ENCODE data around the gene SYT11. TPM values are rescaled to one million over a fixed set of nuclear protein-coding genes. Genes with fewer than 3 reads are reported as not detected.
"Not testable (repeated sequence)": the region's sequence is repeated elsewhere in the genome, so short reads cannot be mapped to it uniquely, and the experiment has no call there.

Gene SYT11, protein sequence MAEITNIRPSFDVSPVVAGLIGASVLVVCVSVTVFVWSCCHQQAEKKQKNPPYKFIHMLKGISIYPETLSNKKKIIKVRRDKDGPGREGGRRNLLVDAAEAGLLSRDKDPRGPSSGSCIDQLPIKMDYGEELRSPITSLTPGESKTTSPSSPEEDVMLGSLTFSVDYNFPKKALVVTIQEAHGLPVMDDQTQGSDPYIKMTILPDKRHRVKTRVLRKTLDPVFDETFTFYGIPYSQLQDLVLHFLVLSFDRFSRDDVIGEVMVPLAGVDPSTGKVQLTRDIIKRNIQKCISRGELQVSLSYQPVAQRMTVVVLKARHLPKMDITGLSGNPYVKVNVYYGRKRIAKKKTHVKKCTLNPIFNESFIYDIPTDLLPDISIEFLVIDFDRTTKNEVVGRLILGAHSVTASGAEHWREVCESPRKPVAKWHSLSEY
- total RNA-seq = 10.4 TPM

DNA sequence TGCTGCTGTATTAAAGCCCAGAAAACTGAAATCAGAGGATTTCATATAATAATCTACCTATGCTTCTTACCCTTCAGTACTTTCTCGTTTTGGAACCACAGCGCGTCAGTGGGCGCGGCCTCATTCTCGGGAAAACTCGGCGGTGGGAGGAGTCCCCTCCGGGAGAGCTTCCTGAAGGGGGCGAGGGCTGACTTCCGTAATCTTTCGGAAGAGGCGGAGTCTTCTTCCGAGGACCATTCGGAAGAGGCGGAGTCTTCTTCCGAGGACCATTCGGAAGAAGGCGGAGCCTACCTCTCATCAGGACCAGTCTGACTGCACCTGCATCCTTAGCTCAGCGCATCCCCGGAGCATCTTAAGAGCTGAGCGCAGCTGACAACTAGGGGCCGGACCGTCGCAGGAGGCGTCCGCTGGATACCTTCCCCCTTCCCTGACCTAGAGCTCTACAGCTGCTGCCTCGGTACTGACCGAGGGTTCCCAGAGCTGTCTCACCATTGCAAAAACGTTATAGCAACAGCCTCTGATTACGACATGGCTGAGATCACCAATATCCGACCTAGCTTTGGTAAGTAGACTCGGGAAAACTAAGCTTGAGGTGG, at the start of gene SYT11:
SYT11 (plus strand) TSS at position 334 of the 596 bp plus-strand sequence; CDS start at position 529, 195 bp downstream.
- no peaks in the 10 kb centered on the region for H3K9me3 ChIP-seq (ENCODE audit: control insufficient read depth in 3 of 3, low read length in 3 of 3)
- H3K36me3 ChIP-seq (ENCODE audit: control insufficient read depth in 3 of 3, insufficient read depth in 3 of 3, low read length in 3 of 3) = peaks cover 2 to 6% (median 6%) of the 10 kb centered on the region in 3 donors
- H3K9ac ChIP-seq (ENCODE audit: low read depth in 1 of 3, low read length in 3 of 3) = peak within 1 kb of the TSS; percentile 60 to 81 (median 79)
- peak within 1 kb of the TSS; percentile 82 for H3K27ac ChIP-seq (ENCODE audit: low read depth, low read length)
- H3K4me3 ChIP-seq (ENCODE audit: low read length in 3 of 3) = peak within 1 kb of the TSS; percentile 62 to 80 (median 78)
- peaks cover 18 to 29% (median 25%) of the 10 kb centered on the region in 3 donors for H3K4me1 ChIP-seq (ENCODE audit: control insufficient read depth in 3 of 3, insufficient read depth in 3 of 3, low read length in 3 of 3)
- no peaks in the 10 kb centered on the region for H3K27me3 ChIP-seq (ENCODE audit: control insufficient read depth in 3 of 3, insufficient read depth in 3 of 3, low read length in 3 of 3)

DNA sequence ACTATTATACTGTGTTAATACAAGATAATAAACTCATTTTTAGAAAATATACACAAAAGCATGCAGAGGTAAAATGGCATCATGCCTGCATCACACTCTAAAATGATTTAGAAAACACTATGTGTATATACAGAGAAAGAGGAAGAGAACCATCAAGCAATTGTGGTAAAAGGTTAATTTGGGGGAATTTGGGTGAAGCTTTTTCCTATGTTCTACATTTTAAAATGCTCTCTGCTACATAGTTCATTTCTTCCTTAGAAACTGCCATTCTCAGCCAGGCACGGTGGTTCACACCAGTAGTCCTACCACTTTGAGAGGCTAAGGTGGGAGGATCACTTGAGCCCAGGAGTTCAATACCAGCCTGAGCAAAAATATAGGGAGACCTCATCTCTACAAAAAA, 46.5 kb upstream of the SYT11 start:
- peaks cover 11 to 39% (median 38%) of the 10 kb centered on the region in 3 donors for H3K36me3 ChIP-seq (ENCODE audit: control insufficient read depth in 3 of 3, insufficient read depth in 3 of 3, low read length in 3 of 3)

DNA sequence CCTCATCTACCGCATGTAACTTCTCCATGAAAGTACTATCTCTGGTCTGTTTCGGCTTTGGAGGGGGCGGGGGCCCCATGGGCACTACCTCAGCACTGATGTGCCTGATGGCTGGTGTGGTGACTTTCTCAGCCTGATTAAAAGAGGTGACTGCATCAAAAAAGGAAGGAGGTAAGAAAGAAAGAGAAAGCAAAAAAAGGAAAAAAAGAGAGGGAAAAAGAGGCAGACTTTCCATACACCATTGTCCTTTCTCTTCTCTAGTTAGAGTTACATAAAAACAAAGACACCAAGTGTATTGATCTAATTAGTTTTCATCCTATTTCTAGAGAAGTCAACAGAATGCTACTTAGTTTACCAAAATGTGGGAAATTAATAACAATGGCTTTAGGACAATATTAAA, 45.7 kb upstream of the SYT11 start:
- Histone ChIP-seq H3K4me3 (ENCODE audit: low read length in 3 of 3) (no peak overlapping the region), H3K36me3 (ENCODE audit: control insufficient read depth in 3 of 3, insufficient read depth in 3 of 3, low read length in 3 of 3) (peaks cover 13 to 38% (median 34%) of the 10 kb centered on the region in 3 donors), H3K9ac (ENCODE audit: low read depth in 1 of 3, low read length in 3 of 3) (no peak overlapping the region), H3K27ac (ENCODE audit: low read depth, low read length) (no peak overlapping the region), H3K4me1 (ENCODE audit: control insufficient read depth in 3 of 3, insufficient read depth in 3 of 3, low read length in 3 of 3) (no peaks in the 10 kb centered on the region), H3K9me3 (ENCODE audit: control insufficient read depth in 3 of 3, low read length in 3 of 3) (no peaks in the 10 kb centered on the region), H3K27me3 (ENCODE audit: control insufficient read depth in 3 of 3, insufficient read depth in 3 of 3, low read length in 3 of 3) (no peaks in the 10 kb centered on the region)

More for the DNA sequence above, 46.5 kb upstream of the SYT11 start:
- Histone ChIP-seq H3K27me3 (ENCODE audit: control insufficient read depth in 3 of 3, insufficient read depth in 3 of 3, low read length in 3 of 3) (no peaks in the 10 kb centered on the region), H3K4me3 (ENCODE audit: low read length in 3 of 3) (no peak overlapping the region), H3K27ac (ENCODE audit: low read depth, low read length) (no peak overlapping the region), H3K9ac (ENCODE audit: low read depth in 1 of 3, low read length in 3 of 3) (no peak overlapping the region), H3K9me3 (ENCODE audit: control insufficient read depth in 3 of 3, low read length in 3 of 3) (no peaks in the 10 kb centered on the region), H3K4me1 (ENCODE audit: control insufficient read depth in 3 of 3, insufficient read depth in 3 of 3, low read length in 3 of 3) (no peaks in the 10 kb centered on the region)

DNA sequence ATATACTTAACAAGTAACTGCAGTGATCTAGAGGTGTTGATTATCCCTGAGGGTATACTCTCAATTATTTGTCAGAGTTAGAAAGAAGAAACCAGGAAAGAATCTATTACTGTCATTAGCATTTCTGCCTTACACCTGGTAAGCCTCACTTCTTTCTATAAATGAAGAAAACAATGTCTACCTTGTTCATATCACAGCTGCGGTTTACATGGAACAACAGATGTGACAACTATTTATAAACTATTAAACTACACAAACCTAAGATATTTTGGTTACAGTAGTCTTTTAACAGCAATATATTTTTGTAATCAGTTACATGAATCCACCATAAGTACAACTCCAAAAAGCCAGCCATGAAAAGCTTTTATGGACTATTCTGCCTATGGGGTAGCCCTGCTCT, 43.0 kb upstream of the SYT11 start:
- no peak overlapping the region for H3K27ac ChIP-seq (ENCODE audit: low read depth, low read length)
- no peaks in the 10 kb centered on the region for H3K9me3 ChIP-seq (ENCODE audit: control insufficient read depth in 3 of 3, low read length in 3 of 3)
- H3K4me1 ChIP-seq (ENCODE audit: control insufficient read depth in 3 of 3, insufficient read depth in 3 of 3, low read length in 3 of 3) = no peaks in the 10 kb centered on the region
- no peak overlapping the region for H3K9ac ChIP-seq (ENCODE audit: low read depth in 1 of 3, low read length in 3 of 3)
- peaks cover 27 to 52% (median 42%) of the 10 kb centered on the region in 3 donors for H3K36me3 ChIP-seq (ENCODE audit: control insufficient read depth in 3 of 3, insufficient read depth in 3 of 3, low read length in 3 of 3)
- no peaks in the 10 kb centered on the region for H3K27me3 ChIP-seq (ENCODE audit: control insufficient read depth in 3 of 3, insufficient read depth in 3 of 3, low read length in 3 of 3)
- H3K4me3 ChIP-seq (ENCODE audit: low read length in 3 of 3) = no peak overlapping the region

DNA sequence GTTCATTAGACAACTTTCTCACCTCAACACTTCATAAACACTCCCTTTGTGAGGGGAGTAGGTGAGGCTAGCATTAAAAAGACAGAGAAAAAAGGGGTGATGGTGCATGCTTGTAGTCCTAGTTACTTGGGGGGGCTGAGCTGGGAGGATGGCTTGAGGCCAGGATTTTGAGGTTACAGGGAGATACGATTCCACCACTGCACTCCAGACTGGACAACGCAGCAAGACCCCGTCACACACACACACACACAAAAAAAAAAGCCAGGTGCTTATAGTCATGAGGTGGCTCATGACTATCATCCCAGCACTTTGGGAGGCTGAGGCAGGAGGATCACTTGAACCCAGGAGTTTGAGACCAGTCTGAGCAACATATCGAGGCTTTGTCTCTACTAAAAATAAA, 31.9 kb upstream of the SYT11 start:
- Histone ChIP-seq H3K9ac (ENCODE audit: low read depth in 1 of 3, low read length in 3 of 3) (no peak overlapping the region), H3K27me3 (ENCODE audit: control insufficient read depth in 3 of 3, insufficient read depth in 3 of 3, low read length in 3 of 3) (no peaks in the 10 kb centered on the region), H3K27ac (ENCODE audit: low read depth, low read length) (no peak overlapping the region), H3K36me3 (ENCODE audit: control insufficient read depth in 3 of 3, insufficient read depth in 3 of 3, low read length in 3 of 3) (peaks cover 4 to 10% (median 8%) of the 10 kb centered on the region in 3 donors), H3K4me1 (ENCODE audit: control insufficient read depth in 3 of 3, insufficient read depth in 3 of 3, low read length in 3 of 3) (no peaks in the 10 kb centered on the region), H3K4me3 (ENCODE audit: low read length in 3 of 3) (no peak overlapping the region), H3K9me3 (ENCODE audit: control insufficient read depth in 3 of 3, low read length in 3 of 3) (no peaks in the 10 kb centered on the region)

DNA sequence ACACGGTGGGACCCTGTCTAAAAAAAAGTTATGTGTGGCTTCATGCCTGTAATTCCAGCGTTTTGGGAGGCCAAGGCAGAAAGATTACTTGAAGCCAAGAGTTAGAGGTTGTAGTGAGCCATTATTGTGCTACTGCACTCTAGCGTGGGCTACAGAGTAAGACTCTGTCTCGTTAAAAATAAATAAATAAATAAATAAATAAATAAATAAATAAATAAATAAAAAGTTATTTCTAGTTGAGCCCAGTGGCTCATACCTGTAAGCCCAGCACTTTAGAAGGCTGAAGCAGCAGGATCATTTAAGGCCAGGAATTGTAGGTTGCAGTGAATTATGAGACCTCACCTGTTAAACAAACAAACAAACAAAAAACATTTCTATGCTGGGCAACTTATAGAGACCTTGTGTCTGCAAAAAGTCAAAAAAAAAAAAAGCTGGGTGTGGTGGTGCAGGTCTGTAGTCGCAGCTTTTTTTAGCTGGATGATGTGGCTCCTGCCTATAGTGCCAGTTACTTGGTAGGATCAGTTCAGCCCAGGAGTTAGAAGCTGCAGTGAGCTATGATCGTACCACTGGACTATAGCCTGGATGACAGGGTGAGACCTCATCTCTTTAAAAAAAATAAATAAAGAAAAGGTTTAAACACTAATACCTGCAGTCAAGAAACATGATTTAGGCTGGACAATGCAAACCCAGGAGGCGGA, 27.9 kb upstream of the SYT11 start:
- no peak overlapping the region for H3K9ac ChIP-seq (ENCODE audit: low read depth in 1 of 3, low read length in 3 of 3)
- no peaks in the 10 kb centered on the region for H3K9me3 ChIP-seq (ENCODE audit: control insufficient read depth in 3 of 3, low read length in 3 of 3)
- H3K36me3 ChIP-seq (ENCODE audit: control insufficient read depth in 3 of 3, insufficient read depth in 3 of 3, low read length in 3 of 3) = no peaks in the 10 kb centered on the region
- H3K27me3 ChIP-seq (ENCODE audit: control insufficient read depth in 3 of 3, insufficient read depth in 3 of 3, low read length in 3 of 3) = no peaks in the 10 kb centered on the region
- no peak overlapping the region for H3K27ac ChIP-seq (ENCODE audit: low read depth, low read length)
- no peaks in the 10 kb centered on the region for H3K4me1 ChIP-seq (ENCODE audit: control insufficient read depth in 3 of 3, insufficient read depth in 3 of 3, low read length in 3 of 3)
- H3K4me3 ChIP-seq (ENCODE audit: low read length in 3 of 3) = no peak overlapping the region

DNA sequence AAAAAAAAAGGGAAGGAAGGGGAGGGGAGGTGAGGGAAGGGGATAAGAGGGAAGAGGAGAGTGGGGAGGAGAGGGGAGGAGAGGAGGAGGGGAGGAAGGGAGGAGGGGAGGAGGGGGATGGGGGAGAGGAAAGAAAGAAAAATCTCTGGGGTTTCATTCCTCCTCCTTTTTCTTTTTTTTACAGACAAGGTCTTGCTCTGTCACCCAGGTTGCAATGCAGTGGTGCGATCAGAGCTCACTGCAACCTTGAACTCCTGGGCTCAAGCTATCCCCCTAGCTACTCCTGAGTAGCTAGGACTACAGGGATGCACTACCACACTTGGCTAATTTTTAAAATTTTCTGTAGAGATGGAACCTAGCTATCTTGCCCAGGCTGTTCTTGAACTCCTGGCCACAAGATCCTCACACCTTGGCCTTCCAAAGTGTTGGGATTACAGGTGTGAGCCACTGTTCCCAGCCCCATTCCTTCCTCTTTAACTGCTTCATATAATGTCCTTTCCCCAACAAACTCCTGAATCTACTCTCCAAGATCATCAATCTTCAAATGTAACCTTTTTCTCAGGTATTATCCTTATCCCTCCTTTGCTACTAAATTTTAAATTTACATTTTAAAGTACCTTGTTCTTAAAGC, 25.6 kb upstream of the SYT11 start:
- Histone ChIP-seq H3K9me3 (ENCODE audit: control insufficient read depth in 3 of 3, low read length in 3 of 3) (no peaks in the 10 kb centered on the region), H3K36me3 (ENCODE audit: control insufficient read depth in 3 of 3, insufficient read depth in 3 of 3, low read length in 3 of 3) (no peaks in the 10 kb centered on the region), H3K27me3 (ENCODE audit: control insufficient read depth in 3 of 3, insufficient read depth in 3 of 3, low read length in 3 of 3) (no peaks in the 10 kb centered on the region), H3K4me3 (ENCODE audit: low read length in 3 of 3) (no peak overlapping the region), H3K9ac (ENCODE audit: low read depth in 1 of 3, low read length in 3 of 3) (no peak overlapping the region), H3K27ac (ENCODE audit: low read depth, low read length) (no peak overlapping the region), H3K4me1 (ENCODE audit: control insufficient read depth in 3 of 3, insufficient read depth in 3 of 3, low read length in 3 of 3) (no peaks in the 10 kb centered on the region)

DNA sequence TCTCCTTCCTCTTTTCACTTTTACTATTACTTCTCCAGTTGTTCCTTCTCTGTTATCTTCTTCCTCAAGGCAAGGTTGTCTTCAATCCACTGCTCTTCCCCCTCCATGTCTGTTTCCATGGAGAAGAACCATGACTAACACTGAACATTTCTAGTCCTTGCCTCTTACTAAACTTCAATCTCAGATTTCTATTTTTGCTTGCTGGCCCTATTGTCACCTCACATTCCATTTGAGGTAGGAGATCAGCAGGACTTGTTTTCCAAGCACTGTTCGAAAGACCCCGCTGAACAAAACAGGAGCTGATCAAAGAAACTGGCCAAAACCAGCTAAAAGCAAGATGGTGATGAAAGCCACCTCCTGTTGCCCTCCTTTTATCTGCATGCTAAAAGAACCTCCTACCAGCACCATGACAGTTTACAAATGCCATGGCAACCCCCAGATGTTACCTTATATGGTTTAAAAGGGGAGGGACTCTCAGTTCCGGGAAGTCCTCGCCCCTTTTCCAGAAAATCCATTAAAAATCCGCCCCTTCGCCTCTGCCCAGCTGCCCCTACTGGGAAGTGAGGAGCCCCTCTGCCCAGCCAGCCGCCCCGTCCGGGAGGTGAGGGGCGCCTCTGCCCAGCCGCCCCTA, 25.0 kb upstream of the SYT11 start:
- no peaks in the 10 kb centered on the region for H3K36me3 ChIP-seq (ENCODE audit: control insufficient read depth in 3 of 3, insufficient read depth in 3 of 3, low read length in 3 of 3)
- no peaks in the 10 kb centered on the region for H3K9me3 ChIP-seq (ENCODE audit: control insufficient read depth in 3 of 3, low read length in 3 of 3)
- no peaks in the 10 kb centered on the region for H3K27me3 ChIP-seq (ENCODE audit: control insufficient read depth in 3 of 3, insufficient read depth in 3 of 3, low read length in 3 of 3)
- H3K4me1 ChIP-seq (ENCODE audit: control insufficient read depth in 3 of 3, insufficient read depth in 3 of 3, low read length in 3 of 3) = no peaks in the 10 kb centered on the region
- H3K27ac ChIP-seq (ENCODE audit: low read depth, low read length) = no peak overlapping the region
- no peak overlapping the region for H3K9ac ChIP-seq (ENCODE audit: low read depth in 1 of 3, low read length in 3 of 3)
- no peak overlapping the region for H3K4me3 ChIP-seq (ENCODE audit: low read length in 3 of 3)

DNA sequence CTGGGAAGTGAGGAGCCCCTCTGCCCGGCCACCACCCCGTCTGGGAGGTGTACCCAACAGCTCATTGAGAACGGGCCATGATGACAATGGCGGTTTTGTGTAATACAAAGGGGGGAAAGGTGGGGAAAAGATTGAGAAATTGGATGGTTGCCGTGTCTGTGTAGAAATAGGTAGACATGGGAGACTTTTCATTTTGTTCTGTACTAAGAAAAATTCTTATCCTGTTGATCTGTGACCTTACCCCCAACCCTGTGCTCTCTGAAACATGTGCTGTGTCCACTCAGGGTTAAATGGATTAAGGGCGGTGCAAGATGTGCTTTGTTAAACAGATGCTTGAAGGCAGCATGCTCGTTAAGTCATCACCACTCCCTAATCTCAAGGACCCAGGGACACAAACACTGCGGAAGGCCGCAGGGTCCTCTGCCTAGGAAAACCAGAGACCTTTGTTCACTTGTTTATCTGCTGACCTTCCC, 24.4 kb upstream of the SYT11 start:
- H3K36me3 ChIP-seq (ENCODE audit: control insufficient read depth in 3 of 3, insufficient read depth in 3 of 3, low read length in 3 of 3); H3K27me3 ChIP-seq (ENCODE audit: control insufficient read depth in 3 of 3, insufficient read depth in 3 of 3, low read length in 3 of 3); H3K9me3 ChIP-seq (ENCODE audit: control insufficient read depth in 3 of 3, low read length in 3 of 3); H3K4me1 ChIP-seq (ENCODE audit: control insufficient read depth in 3 of 3, insufficient read depth in 3 of 3, low read length in 3 of 3); H3K27ac ChIP-seq (ENCODE audit: low read depth, low read length); H3K4me3 ChIP-seq (ENCODE audit: low read length in 3 of 3); H3K9ac ChIP-seq (ENCODE audit: low read depth in 1 of 3, low read length in 3 of 3): not testable (repeated sequence)
